HepG2 (cell line): Measurements from ENCODE around the gene PROX1. TPM values are rescaled to one million over a fixed set of nuclear protein-coding genes. Genes with fewer than 3 reads are reported as not detected.

ENCODE experiments used
- AGO1 ChIP-seq: fragments of 200-400 bp; formaldehyde crosslinking; IDR thresholded peaks from 2 replicates; pipeline ENCODE4 v1.6.1; 2017; ENCODE audit warnings: mild to moderate bottlenecking, low read depth, low read length, moderate library complexity; ENCODE audit not compliant: poor library complexity, severe bottlenecking
- ARNTL ChIP-seq: sonication (generic); formaldehyde crosslinking; IDR thresholded peaks from 2 replicates; pipeline ENCODE4 v1.4.0; 2020; ENCODE audit warnings: mild to moderate bottlenecking, missing genetic modification reagents
- BCLAF1 ChIP-seq: fragments of 450-650 bp; IDR thresholded peaks from 2 replicates; pipeline ENCODE4 v1.6.1; 2017; ENCODE audit warnings: mild to moderate bottlenecking
- CERS6 ChIP-seq: sonication (generic); formaldehyde crosslinking; IDR thresholded peaks from 2 replicates; pipeline ENCODE4 v1.5.0; 2020; ENCODE audit warnings: missing genetic modification reagents
- HNF4A ChIP-seq: sonication (generic); formaldehyde crosslinking; IDR thresholded peaks from 2 replicates; pipeline ENCODE4 v1.4.0; 2020; ENCODE audit warnings: missing genetic modification reagents
- KIAA2018 ChIP-seq: sonication (generic); formaldehyde crosslinking; IDR thresholded peaks from 2 replicates; pipeline ENCODE4 v1.5.0; 2020; ENCODE audit warnings: mild to moderate bottlenecking, missing genetic modification reagents, borderline replicate concordance
- KMT2A ChIP-seq: sonication (generic); formaldehyde crosslinking; IDR thresholded peaks from 2 replicates; pipeline ENCODE4 v1.4.0; 2020; ENCODE audit warnings: missing genetic modification reagents
- SIN3A ChIP-seq: IDR thresholded peaks from 2 replicates; pipeline ENCODE4 v1.6.1; 2011; ENCODE audit warnings: low read depth, mild to moderate bottlenecking, control low read depth, low read length, borderline replicate concordance
- SMAD3 ChIP-seq: sonication (generic); formaldehyde crosslinking; IDR thresholded peaks from 2 replicates; pipeline ENCODE4 v1.4.0; 2020; ENCODE audit warnings: missing genetic modification reagents
- SRSF1 ChIP-seq: fragments of 200-400 bp; formaldehyde crosslinking; optimal IDR thresholded peaks from 2 replicates; pipeline ENCODE3; 2017; ENCODE audit warnings: mild to moderate bottlenecking, low read depth, low read length, moderate library complexity
- THAP7 ChIP-seq: sonication (generic); formaldehyde crosslinking; IDR thresholded peaks from 2 replicates; pipeline ENCODE4 v1.8.1; 2023; ENCODE audit warnings: mild to moderate bottlenecking, missing genetic modification reagents
- ZBTB1 ChIP-seq: sonication (generic); formaldehyde crosslinking; IDR thresholded peaks from 2 replicates; pipeline ENCODE4 v1.4.0; 2020; ENCODE audit warnings: missing genetic modification reagents, borderline replicate concordance
- ZBTB21 ChIP-seq: sonication (generic); formaldehyde crosslinking; IDR thresholded peaks from 2 replicates; pipeline ENCODE4 v1.4.0; 2020; ENCODE audit warnings: missing genetic modification reagents
- ZFP62 ChIP-seq: sonication (generic); formaldehyde crosslinking; IDR thresholded peaks from 2 replicates; pipeline ENCODE4 v1.4.0; 2020; ENCODE audit warnings: missing genetic modification reagents
- ZFP90 ChIP-seq: sonication (generic); formaldehyde crosslinking; IDR thresholded peaks from 2 replicates; pipeline ENCODE4 v1.8.0; 2022; ENCODE audit warnings: missing genetic modification reagents, mild to moderate bottlenecking, inconsistent platforms, borderline replicate concordance
- ZFX ChIP-seq: sonication (generic); formaldehyde crosslinking; IDR thresholded peaks from 2 replicates; pipeline ENCODE4 v1.4.0; 2020; ENCODE audit warnings: mild to moderate bottlenecking, low read depth, missing genetic modification reagents, moderate library complexity
- ZNF17 ChIP-seq: sonication (generic); formaldehyde crosslinking; IDR thresholded peaks from 2 replicates; pipeline ENCODE4 v1.5.0; 2020; ENCODE audit warnings: mild to moderate bottlenecking, missing genetic modification reagents
- ZNF224 ChIP-seq: sonication (generic); formaldehyde crosslinking; IDR thresholded peaks from 2 replicates; pipeline ENCODE4 v1.5.0; 2020; ENCODE audit warnings: mild to moderate bottlenecking, missing genetic modification reagents
- ZSCAN9 ChIP-seq: IDR thresholded peaks from 2 replicates; pipeline ENCODE4 v1.6.1; 2016; ENCODE audit warnings: borderline replicate concordance
- polyA plus RNA-seq, 8 experiments: library from polyadenylated mRNA; depleted of rRNA in 3 of 8; stranded (reverse) in 7 of 8; unstranded in 1 of 8; fragments of >200 nt; fragmentation: Illumina TruSeq in 4 of 8; extraction: Trizol in 4 of 8; gene quantifications; 2 replicates each; pipeline versions ENCODE4 v1.2.1 to v1.2.3, GENCODE V29; 2011 to 2016; ENCODE audit warnings: low read depth in 4 of 8, missing spikeins in 1 of 8, mixed read lengths in 1 of 8; ENCODE audit not compliant: insufficient read depth in 1 of 8
- total RNA-seq, 5 experiments: library from RNA; depleted of rRNA; stranded (reverse); fragments of >200 nt; fragmentation: Illumina TruSeq; extraction: Trizol; gene quantifications; 2 replicates each; pipeline ENCODE4 v1.2.3, GENCODE V29; 2016; ENCODE audit warnings: low read depth in 1 of 5

Gene PROX1
- total and polyA plus RNA-seq, 2 of the 13 experiments (the other 11 are each of a cell fraction or from before 2014, with no cell fraction given): 12.3 to 30.2 TPM

GRCh38 chr1:213956295-213956770 lies 31.4 kb upstream of the PROX1 start (continued):
- TF ChIP-seq SMAD3: no peak
- no peak for TF ChIP-seq ZFP90 (CRISPR knock-in tag)
- TF ChIP-seq KIAA2018 (CRISPR knock-in tag): no peak
- no peak for TF ChIP-seq BCLAF1
- no peak for TF ChIP-seq ZFP62 (CRISPR knock-in tag)
- TF ChIP-seq KMT2A (CRISPR knock-in tag): no peak
- TF ChIP-seq ZFX (CRISPR knock-in tag): no peak
- no peak for TF ChIP-seq SIN3A
- no peak for TF ChIP-seq ZNF17 (CRISPR knock-in tag)
- peak; percentile 90 for TF ChIP-seq HNF4A
- no peak for TF ChIP-seq SRSF1
- TF ChIP-seq ZBTB1: no peak
- TF ChIP-seq ZBTB21: no peak
- TF ChIP-seq AGO1: no peak
- TF ChIP-seq ZSCAN9 (CRISPR knock-in tag): no peak
- TF ChIP-seq ZNF224: no peak
- no peak for TF ChIP-seq THAP7 (CRISPR knock-in tag)
- 0 out of 2 replicates have a peak, but pooled peaks have one; percentile 39 for TF ChIP-seq ARNTL (CRISPR knock-in tag)
- no peak for TF ChIP-seq CERS6 (CRISPR knock-in tag)
